Posterior cingulate gyrus (tissue), 11 donors: ENCODE results near the gene RARG.

Experiments
- DNase-seq, 10 donors: peaks; one replicate each; pipeline versions ENCODE4 v3.0.0 to v3.0.0-alpha.2; 2020 to 2021; ENCODE audit warnings: mixed read lengths in 3 of 10
- intact Hi-C: fragments of 100-400 bp; cut with DNase I; formaldehyde crosslinking; loops from one replicate; pipeline ENCODE4 v1.15.1; 2023

The RARG gene

DNA sequence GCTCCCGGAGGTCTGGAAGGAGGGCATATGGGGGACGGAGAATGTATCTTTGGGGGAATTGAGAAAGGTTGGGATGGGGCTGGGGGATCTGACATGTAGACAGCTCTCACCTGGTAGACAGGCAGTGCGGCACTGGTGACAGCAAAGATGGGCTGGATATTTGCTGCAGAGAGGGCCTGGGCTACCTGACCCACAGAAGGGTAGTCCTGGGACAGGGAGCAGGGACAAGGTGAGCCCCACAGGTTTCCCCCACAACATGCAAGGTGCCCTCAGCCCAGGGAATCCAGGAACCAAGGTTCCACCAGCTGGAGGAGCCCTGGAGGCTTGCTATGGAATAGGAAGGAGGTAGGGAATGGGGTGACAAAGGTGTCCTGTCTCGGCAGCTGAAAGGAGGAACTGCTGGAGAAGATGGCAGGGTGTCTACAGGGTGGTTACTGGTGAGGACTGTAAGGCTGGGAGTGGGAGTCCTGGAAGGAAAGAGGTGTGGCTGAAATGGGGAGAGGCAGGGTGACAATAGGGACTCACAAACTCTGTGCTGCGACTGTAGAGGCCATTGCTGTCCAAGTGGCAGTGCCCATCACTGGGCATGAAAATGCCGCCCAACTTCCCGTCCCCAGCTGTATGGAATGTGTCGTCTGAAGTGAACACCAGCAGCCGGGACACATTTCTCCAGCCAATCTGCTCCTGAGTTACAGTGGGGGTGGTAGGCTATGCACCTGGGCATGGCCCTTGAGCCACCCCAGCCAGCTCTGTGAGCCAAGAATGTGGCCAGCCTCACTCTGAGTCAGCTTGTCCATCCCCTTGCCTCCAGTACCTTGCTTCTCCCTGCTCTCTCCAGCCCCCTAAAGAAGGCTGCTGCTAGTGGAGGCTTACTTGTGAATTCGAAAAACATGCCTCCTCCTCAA is 36.2 kb downstream of the RARG start:
- intact Hi-C loops, result loop anchor here (5.0 kb wide), 1 partner anchor 128 kb away; no protein-coding TSS in a partner anchor
- no peak for DNase-seq

DNA sequence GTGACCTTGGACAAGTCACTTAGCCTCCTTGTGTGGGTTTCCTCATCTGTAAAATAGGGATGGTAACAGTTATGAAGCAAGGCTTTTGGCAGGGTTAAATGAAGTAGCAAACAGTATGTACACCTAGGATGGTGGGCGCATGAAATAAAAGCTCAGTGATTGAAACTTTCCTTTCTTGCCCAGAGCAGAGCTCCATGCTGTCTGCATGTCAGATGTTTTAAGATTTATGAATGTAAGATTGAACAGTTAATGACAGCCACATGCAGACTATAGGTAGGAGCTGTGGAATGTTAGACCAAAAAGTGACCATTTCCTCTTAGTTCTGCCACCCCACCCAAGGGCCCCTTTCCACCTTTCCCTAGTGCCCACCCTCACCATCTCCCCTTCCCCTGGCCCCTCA is 37.0 kb downstream of the RARG start:
- intact Hi-C loops, result loop anchor here (5.0 kb wide), 1 partner anchor 128 kb away; no protein-coding TSS in a partner anchor
- DNase-seq, result no peak

DNA sequence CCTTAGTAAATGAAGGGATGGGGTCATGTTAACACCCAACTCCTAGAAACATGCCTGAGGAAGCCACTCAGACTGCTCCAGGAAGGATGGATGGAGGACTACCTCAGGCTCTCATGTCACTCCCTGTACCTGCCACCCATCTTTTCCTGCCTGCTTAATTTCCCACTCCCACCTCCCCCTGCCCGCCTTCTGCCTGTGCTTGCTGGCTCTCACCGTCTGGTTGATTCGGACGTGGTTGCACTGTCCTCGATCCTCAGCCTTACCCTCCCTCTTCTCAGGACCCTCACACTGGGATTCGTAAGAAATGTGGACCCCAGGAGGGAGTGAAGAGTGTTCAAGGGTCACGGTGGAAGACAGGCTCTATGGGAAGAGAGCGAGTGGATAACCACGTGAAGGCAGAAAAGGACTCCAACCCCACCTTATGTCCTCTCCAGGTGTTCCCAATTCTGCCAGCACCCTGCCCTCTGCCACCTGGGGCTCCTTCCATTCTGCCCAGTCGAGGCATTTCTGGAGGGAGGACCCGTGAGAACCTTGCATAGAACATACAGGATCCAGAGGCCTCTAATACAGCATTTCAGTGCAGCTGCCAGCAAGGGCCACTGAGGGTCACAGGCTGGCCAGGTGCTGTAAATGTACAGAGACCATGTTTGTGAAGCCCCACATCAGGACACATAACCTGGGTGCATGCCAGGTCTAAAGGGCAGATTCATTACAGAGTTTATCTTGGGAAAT is 37.9 kb downstream of the RARG start:
- intact Hi-C loops, result no loop called here

DNA sequence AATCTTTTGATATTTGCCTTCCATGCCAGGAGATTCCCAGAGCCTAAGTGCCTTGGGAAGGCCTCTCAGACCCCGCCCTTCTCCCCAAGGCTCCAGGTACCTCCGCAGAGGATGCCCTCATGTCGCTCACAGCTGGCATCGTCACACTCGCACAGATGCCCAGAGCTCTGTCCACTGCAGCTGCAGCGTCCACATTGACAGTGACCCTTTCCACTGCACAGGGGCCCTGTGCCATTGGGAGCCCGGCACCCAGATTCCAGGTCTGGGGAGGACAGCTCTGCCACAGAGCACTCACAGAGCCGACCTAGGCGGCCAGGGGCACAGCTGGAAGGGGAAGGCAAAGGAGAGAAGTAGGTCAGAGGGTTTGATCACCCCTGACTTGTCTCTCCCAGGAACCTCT is 39.0 kb downstream of the RARG start:
- intact Hi-C loops, result no loop called here
- no peak for DNase-seq

More for the DNA sequence above, 37.9 kb downstream of the RARG start:
- no peak for DNase-seq

DNA sequence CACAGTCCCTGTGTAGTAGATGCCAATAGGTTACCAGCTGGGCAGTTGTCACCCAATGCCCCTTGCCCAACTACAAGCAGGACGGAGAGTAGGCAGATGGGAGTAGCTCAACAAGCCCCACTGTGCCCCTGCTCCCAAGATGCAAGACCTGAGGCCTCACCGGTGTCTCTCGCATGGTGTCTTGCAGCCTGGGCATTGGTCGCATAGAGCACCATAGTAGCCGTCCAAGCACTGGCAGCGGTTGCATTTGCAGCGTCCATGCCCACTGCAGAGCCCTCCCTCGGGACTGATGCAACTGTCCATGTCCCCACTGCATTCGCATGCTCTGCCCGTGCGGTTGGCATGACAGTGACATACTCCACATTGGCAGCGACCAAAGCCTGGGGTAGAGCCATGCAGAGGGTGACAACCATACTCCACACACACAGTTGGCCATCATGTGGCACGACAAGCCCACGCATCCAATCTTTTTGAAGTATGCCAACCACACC is 39.4 kb downstream of the RARG start:
- intact Hi-C loops, result no loop called here
- DNase-seq, result no peak

DNA sequence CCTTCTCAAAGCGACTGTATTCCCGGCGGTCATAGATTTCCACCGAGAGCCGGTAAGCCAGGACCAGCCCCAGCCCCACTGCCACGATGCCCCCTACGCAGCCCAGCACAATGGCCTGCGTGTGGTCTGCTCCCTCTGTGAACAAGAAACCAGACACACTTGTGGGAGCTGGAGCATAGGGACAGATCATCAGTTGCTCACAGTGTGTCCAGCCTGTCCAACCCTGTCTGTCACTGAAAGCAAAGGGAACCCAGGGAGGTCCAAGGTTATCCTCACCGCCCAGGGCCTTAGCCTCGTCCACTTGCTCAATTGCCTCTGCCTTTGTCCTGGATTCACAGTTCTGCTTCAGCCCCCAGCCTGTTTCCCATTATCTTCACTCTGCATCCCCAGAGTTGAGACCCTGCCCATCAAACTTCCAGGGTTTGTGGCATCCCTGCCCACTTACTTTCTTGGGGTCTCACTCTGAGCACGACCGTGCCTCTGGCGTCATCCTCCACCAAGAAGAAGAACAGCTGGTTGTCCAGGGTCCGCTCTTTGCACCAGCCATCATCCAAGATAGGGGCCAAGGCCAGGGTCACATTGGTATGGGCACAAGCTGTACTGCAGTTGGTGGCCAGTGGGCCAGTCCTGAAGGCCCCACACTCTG is 40.0 kb downstream of the RARG start:
- DNase-seq, result no peak
- intact Hi-C loops, result no loop called here

DNA sequence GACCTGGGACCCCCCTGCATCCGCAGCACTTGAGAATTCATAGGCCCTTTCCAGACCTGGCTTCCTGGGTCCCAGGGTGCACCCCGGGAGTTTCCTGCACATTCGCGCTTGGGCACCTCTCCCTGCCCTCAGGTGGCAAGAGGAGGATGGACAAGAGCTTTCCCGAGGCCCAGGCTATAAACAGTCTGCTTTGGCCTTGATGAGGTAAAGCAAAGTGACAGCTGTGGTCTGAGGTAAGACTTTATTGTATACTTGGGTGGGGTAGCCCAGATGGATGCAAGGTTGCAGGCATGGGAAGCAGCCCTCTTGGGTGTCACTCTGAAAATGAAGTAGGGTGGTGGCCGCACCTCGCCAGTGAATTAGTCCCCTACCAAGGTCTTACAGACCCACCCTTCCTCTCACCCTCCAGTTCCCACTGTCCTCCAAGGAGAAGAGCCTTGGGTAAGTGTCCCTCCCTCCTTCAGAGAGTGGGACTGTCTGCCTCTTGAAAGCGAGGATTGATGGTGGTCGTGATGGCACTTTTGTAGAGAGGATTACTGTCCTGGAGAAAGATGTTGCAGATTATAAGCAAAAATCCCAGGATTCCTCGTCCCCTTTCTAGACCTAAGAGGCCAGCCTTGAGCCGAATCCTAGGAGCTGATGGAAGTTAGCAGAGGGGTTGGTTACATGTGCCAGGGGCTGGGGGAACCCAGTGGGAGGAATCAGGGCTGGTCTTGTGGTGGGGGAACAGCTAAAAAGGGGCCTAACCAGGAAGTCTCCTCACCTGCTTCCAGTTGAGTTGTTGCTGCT is 40.7 kb downstream of the RARG start:
- intact Hi-C loops, result no loop called here
- DNase-seq, result no peak

DNA sequence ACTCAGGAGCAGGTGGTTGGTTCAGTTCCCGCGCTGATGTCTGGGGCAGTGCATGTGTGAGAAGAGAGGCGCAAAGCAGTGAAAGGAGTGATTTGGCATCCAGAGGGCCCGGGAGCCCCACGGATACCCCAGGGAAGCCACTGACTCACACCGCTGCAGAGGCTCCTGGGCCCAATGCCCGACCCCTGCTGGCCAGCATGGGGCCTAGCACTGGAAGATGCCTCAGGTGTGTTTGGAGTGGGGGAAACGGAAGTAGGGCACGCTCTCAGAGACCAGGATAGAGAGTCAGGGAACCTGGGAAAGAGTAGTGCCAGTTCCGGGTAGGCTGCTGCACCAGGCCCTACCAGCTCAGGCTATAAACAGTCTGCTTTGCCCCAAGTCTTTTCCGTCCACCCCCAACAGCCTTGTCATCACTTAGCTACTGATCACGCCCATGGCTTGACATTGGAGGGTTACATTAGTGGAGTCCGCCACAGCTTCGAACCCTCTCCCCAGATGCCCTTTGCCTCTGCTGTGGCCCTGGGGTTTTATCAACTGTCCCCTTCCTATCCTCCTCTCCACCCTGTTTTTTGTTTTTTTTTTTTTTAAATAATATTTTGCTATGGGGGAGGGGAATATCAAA is 41.8 kb downstream of the RARG start:
- intact Hi-C loops, result no loop called here
- peak in 4 of 10 donors; percentile 40 to 90 (median 63) for DNase-seq

DNA sequence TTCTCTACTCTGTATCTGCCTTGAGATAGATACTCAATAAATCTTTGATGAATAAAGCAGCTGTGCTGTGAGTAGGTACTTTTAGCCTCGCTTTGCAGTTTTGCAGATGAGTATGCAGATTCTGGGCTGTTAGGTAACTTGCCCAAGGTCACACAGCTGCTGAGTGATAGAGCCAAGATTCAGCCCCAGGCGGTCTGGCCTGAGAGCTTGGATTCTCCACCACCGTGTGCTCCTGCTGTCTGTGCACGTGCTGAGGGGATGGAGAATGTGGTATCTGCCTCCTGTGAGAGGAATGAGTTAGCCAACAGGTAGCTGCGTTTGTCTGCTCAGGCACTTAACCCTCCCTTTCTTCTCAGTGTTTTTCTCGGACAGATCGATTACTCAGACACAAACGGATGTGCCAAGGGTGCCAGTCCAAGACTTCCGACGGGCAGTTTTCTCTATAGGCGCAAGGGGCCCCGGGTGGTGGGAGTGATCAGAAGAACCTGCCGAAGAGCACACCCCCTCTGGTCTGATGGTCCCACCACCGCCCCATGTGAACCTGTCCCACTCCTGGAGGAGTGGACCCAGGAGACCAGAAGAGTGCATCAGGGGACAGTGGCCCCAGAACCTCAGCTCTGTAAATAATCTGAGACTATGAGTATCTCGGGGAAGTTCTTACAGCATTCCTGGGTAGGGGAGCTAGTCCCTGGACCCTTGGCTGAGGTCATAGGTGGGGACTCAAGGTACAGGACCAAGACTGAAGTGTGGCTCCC is 44.7 kb downstream of the RARG start:
- DNase-seq, result no peak
- intact Hi-C loops, result no loop called here

DNA sequence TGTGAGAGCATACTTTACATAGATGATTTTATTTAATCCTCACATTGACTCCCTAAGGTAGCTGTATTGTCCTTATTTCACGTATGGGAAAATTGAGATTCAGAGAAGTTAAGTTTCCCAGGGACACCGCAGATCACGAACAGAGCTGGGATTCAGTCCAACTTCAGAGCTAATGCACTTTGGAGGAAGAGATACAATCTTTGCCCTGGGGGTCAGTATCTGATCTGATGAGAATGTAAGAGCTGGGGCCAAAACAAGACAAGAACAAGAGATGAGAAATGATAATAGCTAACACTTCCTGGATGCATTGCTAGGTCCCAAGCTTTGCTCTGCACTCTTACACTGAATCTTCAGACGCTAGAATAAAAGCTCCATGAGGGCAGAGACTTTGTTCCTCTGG is 45.3 kb downstream of the RARG start:
- intact Hi-C loops, result no loop called here
- DNase-seq, result no peak

DNA sequence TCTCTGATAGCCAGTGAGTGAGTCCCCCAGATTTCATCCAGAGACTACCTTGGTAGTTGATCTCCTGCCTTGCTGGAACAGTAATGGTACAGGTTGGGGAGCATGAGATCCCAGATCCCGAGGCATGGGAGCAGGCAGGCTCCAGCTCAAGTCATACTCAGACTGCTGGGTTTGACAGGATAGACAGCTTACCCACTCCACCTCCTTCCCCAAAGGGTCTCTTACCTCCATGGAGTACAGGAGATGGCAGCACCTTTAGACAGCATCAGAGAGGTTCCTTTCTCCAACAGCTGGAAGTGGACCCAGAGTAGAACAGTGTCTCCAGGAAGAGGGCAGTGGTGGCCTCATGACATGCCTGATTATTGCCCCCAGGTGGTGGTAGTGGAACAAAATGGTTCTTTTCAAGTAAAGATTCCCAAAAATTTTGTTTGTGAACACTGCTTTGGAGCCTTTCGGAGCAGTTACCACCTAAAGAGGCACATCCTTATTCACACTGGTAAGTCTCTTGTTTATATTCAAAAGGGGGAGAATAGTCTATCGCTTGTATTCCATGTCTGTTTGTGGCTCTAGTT is 46.3 kb downstream of the RARG start:
- intact Hi-C loops, result no loop called here

DNA sequence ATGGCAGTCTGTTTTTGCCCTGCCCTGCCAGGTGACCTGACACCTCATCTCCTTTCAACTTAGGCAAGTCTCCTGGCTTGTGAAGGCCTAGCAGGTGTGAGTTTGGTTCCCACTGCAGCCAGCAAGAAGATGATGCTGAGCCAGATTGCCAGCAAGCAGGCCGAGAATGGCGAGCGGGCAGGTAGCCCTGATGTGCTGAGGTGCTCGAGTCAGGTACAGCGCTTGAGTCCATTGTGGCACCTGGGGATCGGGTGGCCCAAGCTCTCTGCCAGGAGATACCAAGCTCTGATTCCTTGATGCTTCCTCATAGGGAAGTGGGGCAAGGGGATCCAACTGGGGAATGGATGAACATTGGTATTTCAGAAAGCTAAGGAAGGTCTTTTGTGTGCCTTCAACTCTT is 47.2 kb downstream of the RARG start:
- intact Hi-C loops, result loop anchor here (5.0 kb wide), 1 partner anchor 118 kb away; no protein-coding TSS in a partner anchor
- DNase-seq, result no peak

More for the DNA sequence above, 46.3 kb downstream of the RARG start:
- no peak for DNase-seq

DNA sequence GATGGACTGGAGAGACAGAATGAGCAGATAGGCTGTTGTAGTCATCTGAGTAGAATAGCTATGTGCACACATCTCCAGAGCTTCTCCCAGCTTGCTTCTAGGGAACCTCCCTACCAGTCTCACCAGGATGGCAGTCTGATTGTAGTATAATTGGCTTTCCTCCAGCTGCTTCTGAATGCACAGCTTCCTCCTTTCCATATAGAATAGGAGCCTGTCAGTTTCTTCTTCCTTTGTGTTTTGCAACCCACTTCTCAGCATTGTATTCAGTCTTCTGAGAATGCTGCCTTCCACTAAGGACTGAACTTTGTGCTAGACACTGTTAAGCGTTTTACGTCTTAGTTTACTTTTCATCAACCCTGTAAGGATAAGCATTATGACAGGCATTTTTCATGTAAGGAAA is 49.1 kb downstream of the RARG start:
- intact Hi-C loops, result loop anchor here (5.0 kb wide), 1 partner anchor 116 kb away; no protein-coding TSS in a partner anchor
- DNase-seq, result no peak

DNA sequence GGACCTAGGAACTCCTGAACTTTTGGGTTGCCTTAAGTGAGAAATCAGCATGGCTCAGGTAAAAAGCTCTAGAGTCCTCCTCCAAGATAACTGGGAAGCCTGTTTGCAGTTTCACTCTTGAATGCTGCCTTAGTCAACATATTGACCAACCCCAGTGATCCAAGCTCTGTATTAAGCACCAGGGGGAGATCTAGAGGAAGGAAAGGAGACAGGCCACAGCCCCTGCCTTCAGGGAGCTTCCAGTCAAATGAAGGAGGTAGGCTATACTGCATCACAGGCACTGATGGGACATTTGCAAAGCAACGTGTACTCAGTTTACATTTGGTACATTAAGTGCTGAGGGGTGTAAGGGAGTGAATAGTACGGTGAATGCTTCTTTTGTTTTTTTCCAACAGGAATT is 50.1 kb downstream of the RARG start:
- intact Hi-C loops, result loop anchor here (5.0 kb wide), 1 partner anchor 115 kb away; no protein-coding TSS in a partner anchor
- DNase-seq, result no peak

DNA sequence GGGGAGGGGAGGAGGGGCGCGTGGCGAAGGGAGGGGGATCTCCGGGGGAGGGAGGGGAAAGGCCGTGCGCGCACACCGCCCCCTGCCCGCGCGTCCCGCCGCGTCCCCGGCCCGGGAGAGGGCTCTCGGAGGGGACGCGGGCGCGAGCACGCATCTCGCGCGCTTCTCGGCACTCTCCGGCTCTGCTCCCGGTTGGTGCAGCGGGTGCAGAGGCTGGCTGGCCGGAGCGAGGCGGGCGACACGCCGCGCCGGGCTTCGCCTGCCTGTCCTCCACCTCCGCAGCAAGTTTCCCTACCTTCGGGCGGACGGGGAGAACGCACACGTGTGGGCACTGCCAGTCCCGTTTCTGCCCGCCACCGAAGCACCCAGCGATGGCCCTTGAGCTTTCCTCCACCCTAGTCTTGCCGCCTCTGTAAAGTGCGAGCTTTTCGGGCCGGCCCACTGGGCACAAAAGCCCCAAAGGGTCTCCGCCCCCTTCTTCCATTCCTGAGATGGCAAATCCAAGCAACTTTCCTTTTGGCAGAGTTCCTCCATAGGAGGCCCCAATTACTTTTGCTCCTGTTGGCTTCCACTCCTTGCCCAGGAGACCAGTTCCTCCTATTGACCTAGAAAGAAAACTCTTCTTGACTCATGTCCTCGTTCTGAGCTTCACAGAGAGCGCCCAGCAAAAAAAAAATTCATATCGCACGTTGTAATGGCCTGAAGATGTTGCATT is 50.9 kb downstream of the RARG start:
- peak; percentile 49 to 97 (median 74) for DNase-seq
- intact Hi-C loops, result loop anchor here (5.0 kb wide), 1 partner anchor 114 kb away; no protein-coding TSS in a partner anchor

DNA sequence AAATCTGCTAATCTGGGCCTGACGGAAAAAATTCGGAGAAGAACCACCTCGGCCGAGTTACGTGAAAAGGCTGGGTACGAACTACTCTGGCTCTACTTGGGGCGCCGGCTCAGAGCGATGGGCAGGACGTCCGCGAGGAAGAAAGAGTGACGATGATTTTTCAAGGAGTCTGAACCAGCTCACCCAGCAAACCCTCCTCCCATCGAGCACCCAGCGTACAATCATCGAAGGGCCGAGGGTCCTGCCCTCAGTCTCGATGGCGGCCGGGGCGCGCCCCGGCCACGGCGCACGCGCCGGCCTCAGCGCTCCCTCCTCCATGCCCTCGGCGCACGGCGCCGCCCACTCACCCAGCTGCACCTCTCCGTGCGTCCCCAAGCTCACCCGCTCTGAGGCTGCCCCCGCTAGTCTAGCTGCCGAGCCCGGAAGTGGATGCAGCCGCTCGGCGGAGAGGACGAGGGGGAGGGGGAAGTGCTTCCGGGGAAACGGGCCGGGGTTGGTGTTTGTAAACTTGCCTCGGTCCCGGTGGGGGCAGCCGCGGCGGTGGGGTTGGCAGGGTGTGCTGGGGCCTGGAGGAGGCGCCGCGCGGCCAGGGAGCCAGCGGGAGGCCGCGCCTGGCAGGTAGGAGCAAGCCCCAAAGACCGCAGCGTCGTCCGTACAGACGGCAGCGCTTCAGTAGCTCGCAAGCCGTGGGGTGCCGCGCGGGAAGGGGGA is 51.6 kb downstream of the RARG start, which contains the start of the genes CSAD and ZNF740:
Gene CSAD, minus strand, starts transcription at position 706 of the 711 bp plus-strand sequence. CDS start 7,455 bp downstream, outside the sequence.
Gene ZNF740, plus strand, starts transcription at position 503 of the 711 bp plus-strand sequence. CDS start 1,262 bp downstream, outside the sequence.
- intact Hi-C loops, result loop anchor here (5.0 kb wide), 1 partner anchor 113 kb away; no protein-coding TSS in a partner anchor
- peak; percentile 97 to 100 (median 98) for DNase-seq
